ENCODE measurements around the gene TGFBR2. TPM values are rescaled to one million over a fixed set of nuclear protein-coding genes. Genes with fewer than 3 reads are reported as not detected.

Gene TGFBR2
- total RNA-seq, 2 donors from 2014 or later: 6.0 to 9.6 TPM

DNA sequence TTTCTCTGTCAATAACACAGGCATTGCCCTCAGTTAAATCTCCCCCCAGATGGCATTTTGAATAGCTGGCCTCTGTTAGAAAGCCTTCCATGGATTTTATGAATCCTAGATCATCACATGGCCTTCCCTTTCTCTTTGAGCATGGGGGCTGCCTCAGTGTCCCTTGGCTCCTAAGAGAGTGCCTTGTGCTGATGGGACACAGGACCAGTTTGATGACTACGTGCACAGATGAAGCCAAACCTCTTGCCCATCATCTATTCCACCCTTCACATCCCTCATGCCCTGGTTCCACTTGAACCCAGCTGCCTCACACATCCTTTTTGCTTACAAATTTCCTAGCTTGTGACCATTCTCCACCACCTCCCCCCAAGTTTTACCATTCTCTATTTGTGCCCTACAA lies 12.9 kb downstream of the TGFBR2 start:
- H3K27ac ChIP-seq (ENCODE audit: low read depth, low read length): no peak overlapping the region
- WGBS, 2 experiments (ENCODE audit: insufficient coverage in 1 of 2, insufficient read length in 1 of 2): 95 to 100% methylated on average over 1 of the region's 1 CpG
- no peak for TF ChIP-seq CTCF (conservative IDR thresholded peaks at IDR 0.05)
- H3K27me3 ChIP-seq (ENCODE audit: control insufficient read depth, insufficient read depth, low read length, poor library complexity, severe bottlenecking): no peaks in the 10 kb centered on the region
- Mint-ChIP-seq H3K36me3 (ENCODE audit: low read depth) (peaks cover 27% of the 10 kb centered on the region), H3K9me3 (no peaks in the 10 kb centered on the region), H3K27me3 (ENCODE audit: insufficient read depth) (no peaks in the 10 kb centered on the region), H3K4me3 (no peak overlapping the region), H3K27ac (no peak overlapping the region), H3K4me1 (peaks cover 26% of the 10 kb centered on the region)
- H3K36me3 ChIP-seq (ENCODE audit: control insufficient read depth, insufficient read depth, low read length): peaks cover 21% of the 10 kb centered on the region
- no peak overlapping the region for H3K9ac ChIP-seq (ENCODE audit: extremely low read depth, low read length, poor library complexity, severe bottlenecking)
- peaks cover 4% of the 10 kb centered on the region for H3K4me1 ChIP-seq (ENCODE audit: control insufficient read depth, insufficient read depth, low read length)
- no peaks in the 10 kb centered on the region for H3K9me3 ChIP-seq (ENCODE audit: control insufficient read depth, low read length)
- H3K4me3 ChIP-seq (ENCODE audit: low read length): no peak overlapping the region
- DNase-seq: no peak

GRCh38 chr3:30620402-30621360 lies 14.3 kb downstream of the TGFBR2 start:
- WGBS, 2 experiments (ENCODE audit: insufficient coverage in 1 of 2, insufficient read length in 1 of 2): 92 to 100% methylated on average over 1 to 4 of the region's 4 CpGs

GRCh38 chr3:30621576-30621975 lies 15.2 kb downstream of the TGFBR2 start:
- peaks cover 9% of the 10 kb centered on the region for H3K4me1 ChIP-seq (ENCODE audit: control insufficient read depth, insufficient read depth, low read length)
- H3K27ac Mint-ChIP-seq: no peak overlapping the region
- TF ChIP-seq CTCF (conservative IDR thresholded peaks at IDR 0.05): no peak
- H3K9me3 ChIP-seq (ENCODE audit: control insufficient read depth, low read length): no peaks in the 10 kb centered on the region
- no peak overlapping the region for H3K27ac ChIP-seq (ENCODE audit: low read depth, low read length)
- H3K27me3 ChIP-seq (ENCODE audit: control insufficient read depth, insufficient read depth, low read length, poor library complexity, severe bottlenecking): no peaks in the 10 kb centered on the region
- peaks cover 29% of the 10 kb centered on the region for H3K36me3 Mint-ChIP-seq (ENCODE audit: low read depth)
- H3K9me3 Mint-ChIP-seq: no peaks in the 10 kb centered on the region
- no peak for DNase-seq
- peaks cover 21% of the 10 kb centered on the region for H3K36me3 ChIP-seq (ENCODE audit: control insufficient read depth, insufficient read depth, low read length)
- H3K4me3 ChIP-seq (ENCODE audit: low read length): no peak overlapping the region
- no peak overlapping the region for H3K9ac ChIP-seq (ENCODE audit: extremely low read depth, low read length, poor library complexity, severe bottlenecking)
- H3K27me3 Mint-ChIP-seq (ENCODE audit: insufficient read depth): no peaks in the 10 kb centered on the region
- WGBS, 2 experiments (ENCODE audit: insufficient coverage in 1 of 2, insufficient read length in 1 of 2): 67% methylated on average over 1 of the region's 2 CpGs; no CpG with 5 or more reads in 1 of the 2 experiments
- H3K4me1 Mint-ChIP-seq: peaks cover 34% of the 10 kb centered on the region
- no peak overlapping the region for H3K4me3 Mint-ChIP-seq

More at GRCh38 chr3:30620402-30621360, 14.3 kb downstream of the TGFBR2 start:
- H3K36me3 Mint-ChIP-seq (ENCODE audit: low read depth): peaks cover 29% of the 10 kb centered on the region
- H3K9me3 Mint-ChIP-seq: no peaks in the 10 kb centered on the region
- peaks cover 21% of the 10 kb centered on the region for H3K36me3 ChIP-seq (ENCODE audit: control insufficient read depth, insufficient read depth, low read length)
- H3K27me3 ChIP-seq (ENCODE audit: control insufficient read depth, insufficient read depth, low read length, poor library complexity, severe bottlenecking): no peaks in the 10 kb centered on the region
- H3K27ac ChIP-seq (ENCODE audit: low read depth, low read length): no peak overlapping the region
- H3K4me3 ChIP-seq (ENCODE audit: low read length): no peak overlapping the region
- TF ChIP-seq CTCF (conservative IDR thresholded peaks at IDR 0.05): no peak
- no peak overlapping the region for H3K4me3 Mint-ChIP-seq
- peaks cover 7% of the 10 kb centered on the region for H3K4me1 ChIP-seq (ENCODE audit: control insufficient read depth, insufficient read depth, low read length)
- peaks cover 32% of the 10 kb centered on the region for H3K4me1 Mint-ChIP-seq
- H3K9ac ChIP-seq (ENCODE audit: extremely low read depth, low read length, poor library complexity, severe bottlenecking): no peak overlapping the region
- no peak for DNase-seq
- no peaks in the 10 kb centered on the region for H3K9me3 ChIP-seq (ENCODE audit: control insufficient read depth, low read length)
- no peaks in the 10 kb centered on the region for H3K27me3 Mint-ChIP-seq (ENCODE audit: insufficient read depth)
- no peak overlapping the region for H3K27ac Mint-ChIP-seq

All from endodermal cell (in vitro differentiated cells).